ENCODE results near the gene UBE3A. TPM values are rescaled to one million over a fixed set of nuclear protein-coding genes. Genes with fewer than 3 reads are reported as not detected.

Gene UBE3A
- polyA plus RNA-seq, 1 of the 3 experiments (the other 2 are of a cell fraction): 9.7 TPM

DNA sequence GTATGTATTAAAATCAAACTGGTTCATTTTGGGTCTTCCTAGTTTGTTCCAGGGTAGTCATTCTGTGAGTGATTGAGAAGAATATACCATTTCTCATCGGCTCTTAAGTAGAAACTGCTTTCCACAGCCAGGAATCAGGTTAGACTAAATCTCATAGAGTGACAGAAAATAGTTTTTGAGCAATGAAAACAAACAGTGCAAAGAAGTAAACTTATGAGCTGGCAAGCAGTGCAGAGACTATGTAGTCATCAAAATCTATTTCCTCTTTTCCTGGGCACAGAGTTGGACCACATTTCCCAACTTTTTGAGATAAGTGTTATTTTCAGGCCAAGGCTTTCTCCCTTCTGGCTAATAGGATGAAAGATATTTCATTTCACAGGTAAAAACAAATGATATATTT lies 66.5 kb downstream of the UBE3A start (continued):
- TF ChIP-seq, protein P1, sequence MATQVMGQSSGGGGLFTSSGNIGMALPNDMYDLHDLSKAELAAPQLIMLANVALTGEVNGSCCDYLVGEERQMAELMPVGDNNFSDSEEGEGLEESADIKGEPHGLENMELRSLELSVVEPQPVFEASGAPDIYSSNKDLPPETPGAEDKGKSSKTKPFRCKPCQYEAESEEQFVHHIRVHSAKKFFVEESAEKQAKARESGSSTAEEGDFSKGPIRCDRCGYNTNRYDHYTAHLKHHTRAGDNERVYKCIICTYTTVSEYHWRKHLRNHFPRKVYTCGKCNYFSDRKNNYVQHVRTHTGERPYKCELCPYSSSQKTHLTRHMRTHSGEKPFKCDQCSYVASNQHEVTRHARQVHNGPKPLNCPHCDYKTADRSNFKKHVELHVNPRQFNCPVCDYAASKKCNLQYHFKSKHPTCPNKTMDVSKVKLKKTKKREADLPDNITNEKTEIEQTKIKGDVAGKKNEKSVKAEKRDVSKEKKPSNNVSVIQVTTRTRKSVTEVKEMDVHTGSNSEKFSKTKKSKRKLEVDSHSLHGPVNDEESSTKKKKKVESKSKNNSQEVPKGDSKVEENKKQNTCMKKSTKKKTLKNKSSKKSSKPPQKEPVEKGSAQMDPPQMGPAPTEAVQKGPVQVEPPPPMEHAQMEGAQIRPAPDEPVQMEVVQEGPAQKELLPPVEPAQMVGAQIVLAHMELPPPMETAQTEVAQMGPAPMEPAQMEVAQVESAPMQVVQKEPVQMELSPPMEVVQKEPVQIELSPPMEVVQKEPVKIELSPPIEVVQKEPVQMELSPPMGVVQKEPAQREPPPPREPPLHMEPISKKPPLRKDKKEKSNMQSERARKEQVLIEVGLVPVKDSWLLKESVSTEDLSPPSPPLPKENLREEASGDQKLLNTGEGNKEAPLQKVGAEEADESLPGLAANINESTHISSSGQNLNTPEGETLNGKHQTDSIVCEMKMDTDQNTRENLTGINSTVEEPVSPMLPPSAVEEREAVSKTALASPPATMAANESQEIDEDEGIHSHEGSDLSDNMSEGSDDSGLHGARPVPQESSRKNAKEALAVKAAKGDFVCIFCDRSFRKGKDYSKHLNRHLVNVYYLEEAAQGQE (IDR thresholded peaks at IDR 0.05; ENCODE audit: low read depth, low read length): no peak
- TF ChIP-seq MEF2A (IDR thresholded peaks at IDR 0.05; ENCODE audit: borderline replicate concordance, low read depth) (no peak), YY1 (IDR thresholded peaks at IDR 0.05; ENCODE audit: low read depth) (no peak), TCF12 (IDR thresholded peaks at IDR 0.05) (no peak)

GRCh38 chr15:25368850-25369249 lies 70.0 kb downstream of the UBE3A start:
- Histone ChIP-seq H4K20me1 (ENCODE audit: insufficient read depth) (no peaks in the 10 kb centered on the region; the same call in 1 of the 2 replicates), H3K79me2 (ENCODE audit: insufficient read depth) (peaks cover 81% of the 10 kb centered on the region), H3K27me3 (ENCODE audit: insufficient read depth) (no peaks in the 10 kb centered on the region), H3K9me3 (no peaks in the 10 kb centered on the region), H3K9me2 (no peaks in the 10 kb centered on the region), H2AFZ (ENCODE audit: low read depth) (no peak overlapping the region), H3K4me2 (no peak overlapping the region), H3F3A (replicated peaks; ENCODE audit: insufficient read depth) (peaks cover 14% of the 10 kb centered on the region), H3K27ac (ENCODE audit: low read depth in 2 of 2, low read length in 1 of 2) (no peak overlapping the region), H3K9ac (no peak overlapping the region), H3K4me1 (ENCODE audit: control insufficient read depth in 1 of 2, insufficient read depth in 2 of 2, low read depth in 1 of 2, low read length in 1 of 2) (no peaks in the 10 kb centered on the region; a peak in 2 of 4 replicates), H3K4me3 (ENCODE audit: low read depth in 2 of 2, low read length in 1 of 2) (no peak overlapping the region), H3K36me3 (replicated peaks in 1 of 2; ENCODE audit: control insufficient read depth in 1 of 2, insufficient read depth in 2 of 2, low read length in 1 of 2) (peaks cover 34 to 63% of the 10 kb centered on the region in 2 experiments)
- ChIA-PET CTCF (no interaction called here), POLR2A (no interaction called here)
- no peak for DNase-seq
- WGBS (ENCODE audit: low lambda C conversion rate): 97% methylated on average over 1 of the region's 1 CpG
- TF ChIP-seq MEF2A (IDR thresholded peaks at IDR 0.05; ENCODE audit: borderline replicate concordance, low read depth): no peak
- no peak for TF ChIP-seq PBX3 (IDR thresholded peaks at IDR 0.05)
- no peak for TF ChIP-seq TEAD4 (IDR thresholded peaks at IDR 0.05; ENCODE audit: borderline replicate concordance, insufficient read depth)
- TF ChIP-seq CHD2 (IDR thresholded peaks at IDR 0.05; ENCODE audit: low read length, partially characterized antibody): no peak
- no peak for TF ChIP-seq USF2 (IDR thresholded peaks at IDR 0.05; ENCODE audit: borderline replicate concordance, low read depth, low read length)

- Histone ChIP-seq H2AFZ (ENCODE audit: low read depth) (no peak overlapping the region), H4K20me1 (ENCODE audit: insufficient read depth) (no peaks in the 10 kb centered on the region), H3K36me3 (replicated peaks in 1 of 2; ENCODE audit: control insufficient read depth in 1 of 2, insufficient read depth in 2 of 2, low read length in 1 of 2) (peaks cover 21 to 55% of the 10 kb centered on the region in 2 experiments), H3K9ac (no peak overlapping the region), H3K27me3 (ENCODE audit: insufficient read depth) (no peaks in the 10 kb centered on the region), H3K9me2 (no peaks in the 10 kb centered on the region), H3K4me3 (ENCODE audit: low read depth in 2 of 2, low read length in 1 of 2) (no peak overlapping the region), H3K4me2 (no peak overlapping the region), H3F3A (replicated peaks; ENCODE audit: insufficient read depth) (peaks cover 4% of the 10 kb centered on the region), H3K79me2 (ENCODE audit: insufficient read depth) (peaks cover 91% of the 10 kb centered on the region), H3K4me1 (ENCODE audit: control insufficient read depth in 1 of 2, insufficient read depth in 2 of 2, low read depth in 1 of 2, low read length in 1 of 2) (no peaks in the 10 kb centered on the region; a peak in 2 of 4 replicates), H3K27ac (ENCODE audit: low read depth in 2 of 2, low read length in 1 of 2) (no peak overlapping the region), H3K9me3 (no peaks in the 10 kb centered on the region)
- CTCF ChIA-PET: no interaction called here
- 92% methylated on average over 1 of the region's 1 CpG for WGBS (ENCODE audit: low lambda C conversion rate)
- POLR2A ChIA-PET: interaction anchor here (0.8 kb wide), 1 partner anchor 38 kb away, joined by 3 read pairs; no protein-coding TSS in a partner anchor
- DNase-seq: no peak
- TF ChIP-seq GATA2 (CRISPR knock-in tag; IDR thresholded peaks at IDR 0.05) (no peak), PBX3 (IDR thresholded peaks at IDR 0.05) (no peak), JUND (IDR thresholded peaks at IDR 0.05) (no peak)
Observed at GRCh38 chr15:25366058-25366457, 72.8 kb downstream of the UBE3A start.

Data from SK-N-SH (cell line).